ENCODE measurements around the gene MBNL2. TPM values are rescaled to one million over a fixed set of nuclear protein-coding genes. Genes with fewer than 3 reads are reported as not detected.
A peak's percentile ranks its signal among the peaks of the same experiment; 100 is the strongest.

The MBNL2 gene
- total RNA-seq, 1 donor from 2014 or later = 61.2 TPM

DNA sequence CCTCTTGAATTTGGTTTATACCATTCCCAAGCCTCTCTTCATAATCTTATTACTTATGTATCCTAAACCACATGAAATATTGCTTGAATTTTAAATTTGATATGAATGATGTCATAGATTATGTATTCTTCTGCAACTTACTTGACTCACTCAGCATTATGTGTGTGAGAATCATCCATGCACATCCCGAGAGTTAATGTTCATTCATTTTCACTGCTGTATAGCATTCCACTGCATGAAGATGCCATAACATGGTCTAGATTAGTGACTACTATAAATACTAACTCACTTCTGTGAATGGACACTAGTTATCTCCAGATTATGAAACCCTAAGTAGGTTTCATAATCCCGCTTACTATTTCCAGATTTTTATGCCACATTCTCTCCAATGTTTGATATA, 186.8 kb downstream of the MBNL2 start:
- no peak for DNase-seq (ENCODE audit: low read depth)

DNA sequence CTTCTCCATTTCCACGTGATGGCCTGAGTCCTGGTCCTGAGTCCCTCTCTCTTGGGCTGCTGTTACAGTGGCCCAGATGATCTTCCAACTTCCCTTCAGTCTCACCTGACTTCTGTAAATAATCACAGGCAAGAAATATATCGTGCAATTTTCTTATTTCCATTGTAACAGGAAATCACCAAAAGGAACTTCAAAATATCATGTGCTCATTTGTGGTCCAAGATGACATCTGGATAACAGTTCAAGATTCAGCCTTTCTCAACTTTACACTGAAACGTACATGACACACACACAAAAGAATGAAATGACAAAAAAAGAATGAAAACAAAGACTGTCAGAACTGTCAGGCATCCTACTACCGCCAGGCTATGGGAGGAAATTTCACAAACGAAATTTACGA, 189.9 kb downstream of the MBNL2 start:
- DNase-seq (ENCODE audit: low read depth) = no peak

DNA sequence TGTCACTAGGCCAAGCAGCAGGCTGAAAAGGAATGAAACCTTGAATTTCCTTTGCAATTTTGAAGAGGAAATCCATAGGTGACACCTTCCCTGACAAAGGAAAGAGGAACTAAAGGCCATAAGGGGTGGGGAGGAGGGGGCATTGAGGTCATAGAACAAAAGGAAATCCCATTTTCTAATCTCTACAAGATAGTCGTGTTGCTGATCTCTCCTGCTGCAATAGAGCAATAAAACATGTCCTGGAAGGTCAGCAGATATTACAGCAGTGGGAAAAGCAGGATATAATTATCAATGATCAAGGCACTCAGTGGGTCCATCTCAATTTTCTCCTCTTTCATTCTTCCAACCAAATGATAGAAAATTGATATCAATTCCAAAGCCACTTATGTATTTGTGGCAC, 191.6 kb downstream of the MBNL2 start:
- DNase-seq (ENCODE audit: low read depth) = no peak

DNA sequence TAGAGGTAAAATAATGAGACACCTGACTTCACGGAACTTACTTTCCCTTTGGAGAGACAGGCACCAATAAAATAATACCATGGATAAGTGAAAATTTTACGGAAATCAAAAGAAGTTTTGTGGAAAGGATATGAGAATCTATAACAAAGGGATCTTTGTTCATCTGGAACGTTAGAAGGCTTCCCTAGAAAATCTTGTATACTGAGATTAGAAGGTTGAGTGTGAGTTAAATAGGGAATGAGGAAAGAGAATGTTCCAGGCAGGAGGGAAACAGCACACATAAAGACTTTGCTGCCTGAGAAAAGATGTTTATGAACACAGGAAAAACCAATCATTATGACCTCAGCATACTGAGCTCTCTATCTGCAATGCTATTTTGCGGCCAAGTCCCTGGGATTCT, 192.3 kb downstream of the MBNL2 start:
- DNase-seq (ENCODE audit: low read depth) = no peak

DNA sequence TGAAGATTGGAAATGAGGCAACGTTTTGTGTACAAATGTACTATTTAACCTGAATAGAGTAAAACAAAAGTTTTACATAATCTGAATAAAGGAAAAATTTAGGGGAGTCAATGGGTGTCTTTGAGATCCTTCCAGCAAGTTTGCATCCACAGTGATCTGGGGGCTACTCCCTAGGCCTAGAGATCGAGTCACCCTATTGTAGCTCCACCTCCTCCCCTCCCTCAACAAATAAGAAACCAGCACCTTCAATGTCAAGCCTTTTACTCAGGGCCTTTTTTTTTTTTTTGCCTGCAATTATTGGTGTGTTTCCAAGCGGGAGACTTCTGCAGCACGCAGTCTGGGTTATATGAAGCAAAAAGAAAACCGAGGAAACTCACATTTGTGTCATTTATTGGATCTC, 195.6 kb downstream of the MBNL2 start:
- DNase-seq (ENCODE audit: low read depth) = no peak

DNA sequence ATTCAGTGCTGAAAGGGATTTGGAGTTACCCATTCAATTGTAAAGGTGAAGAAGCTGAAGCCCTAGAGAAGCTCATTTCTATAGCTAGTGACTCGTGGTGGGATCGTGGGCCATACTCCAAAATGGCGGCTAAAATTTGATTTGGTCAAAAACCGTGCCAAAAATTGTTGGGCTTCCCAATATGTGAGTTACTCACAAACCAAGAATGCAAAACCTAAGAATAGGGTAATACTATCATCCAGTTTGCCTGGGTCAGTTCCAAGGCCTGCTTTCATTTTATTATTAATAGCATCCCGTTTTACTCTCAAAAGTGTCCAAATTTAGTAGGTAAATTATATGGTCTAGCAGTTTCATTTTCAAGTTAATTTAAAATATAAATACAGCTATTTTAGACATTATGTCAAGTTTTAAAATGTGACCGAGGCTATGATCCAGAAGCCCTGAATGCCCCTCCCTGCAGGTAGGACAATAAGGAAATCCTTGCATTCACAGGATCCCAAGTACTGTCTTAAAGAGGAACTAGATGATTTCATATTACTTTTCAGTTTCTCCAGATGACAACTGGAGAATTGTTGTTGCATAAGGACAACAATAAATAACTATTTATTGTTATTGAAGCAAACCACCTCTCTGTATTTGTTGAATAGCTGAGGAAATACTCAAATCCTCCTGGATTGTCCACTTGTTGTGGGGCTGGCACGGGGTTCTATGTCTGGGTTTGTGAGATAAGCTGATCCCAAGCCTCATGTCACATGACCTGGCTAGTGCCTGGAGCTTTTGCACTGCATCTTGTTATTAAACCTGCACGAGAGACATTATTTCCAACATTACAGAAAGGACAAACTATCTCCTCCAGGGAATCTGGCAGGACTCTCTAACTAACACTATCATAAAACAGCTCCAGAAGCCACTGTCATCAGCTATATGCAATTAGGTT, 200.3 kb downstream of the MBNL2 start:
- peak; percentile 89 for DNase-seq (ENCODE audit: low read depth)

DNA sequence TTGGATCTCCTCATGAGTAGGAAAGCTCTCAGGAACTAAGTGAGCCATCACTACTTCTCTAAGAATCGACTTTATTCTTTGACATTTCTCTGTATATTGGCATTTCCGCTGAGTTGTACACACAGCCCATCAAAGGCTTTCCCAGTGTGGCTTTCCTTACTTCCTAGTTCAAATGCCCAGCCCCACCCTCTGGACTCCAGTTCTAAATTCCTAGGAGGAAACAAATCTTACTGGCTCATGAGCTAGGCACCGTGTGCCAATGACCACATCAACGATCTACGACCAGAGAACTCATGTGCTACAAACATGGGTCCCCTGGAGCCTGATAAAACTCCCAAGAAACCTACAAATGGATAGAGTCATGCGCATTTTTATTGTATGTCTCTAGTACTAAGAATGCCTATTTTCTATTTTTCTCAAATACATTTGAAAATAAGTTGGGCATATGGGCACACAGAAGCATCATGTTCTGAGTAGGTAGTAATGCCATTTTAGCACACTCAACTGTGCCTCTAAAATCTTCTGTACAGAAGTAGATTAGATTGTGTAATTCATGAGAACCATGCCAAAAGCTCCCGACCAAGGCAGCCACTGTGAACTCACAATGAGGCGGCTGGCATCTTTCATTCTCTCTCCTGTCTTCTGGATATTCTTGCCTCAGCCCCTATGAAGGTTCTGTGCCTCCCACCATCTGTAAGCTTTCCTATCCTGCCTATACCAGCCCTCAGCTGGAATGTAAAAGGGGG, 201.3 kb downstream of the MBNL2 start:
- no peak for DNase-seq (ENCODE audit: low read depth)

DNA sequence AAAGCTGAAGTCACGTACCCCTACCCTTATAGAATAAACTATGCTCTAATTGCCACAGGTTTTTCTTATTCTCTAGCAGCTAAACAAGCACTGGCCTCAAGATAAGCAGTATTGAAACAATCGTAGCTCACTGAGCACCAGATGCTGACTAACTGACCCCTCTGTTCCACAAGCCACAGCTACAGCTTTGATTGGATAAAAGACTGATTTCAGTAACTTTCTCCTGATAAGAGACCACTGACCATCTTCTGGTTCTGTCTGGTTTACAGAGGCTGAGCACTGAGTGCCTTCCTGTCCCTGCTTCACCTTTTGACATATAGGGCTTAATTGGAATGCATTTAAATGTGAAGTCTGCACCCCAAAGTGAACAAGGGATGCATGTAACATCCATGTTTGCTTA, 203.5 kb downstream of the MBNL2 start:
- no peak for DNase-seq (ENCODE audit: low read depth)

DNA sequence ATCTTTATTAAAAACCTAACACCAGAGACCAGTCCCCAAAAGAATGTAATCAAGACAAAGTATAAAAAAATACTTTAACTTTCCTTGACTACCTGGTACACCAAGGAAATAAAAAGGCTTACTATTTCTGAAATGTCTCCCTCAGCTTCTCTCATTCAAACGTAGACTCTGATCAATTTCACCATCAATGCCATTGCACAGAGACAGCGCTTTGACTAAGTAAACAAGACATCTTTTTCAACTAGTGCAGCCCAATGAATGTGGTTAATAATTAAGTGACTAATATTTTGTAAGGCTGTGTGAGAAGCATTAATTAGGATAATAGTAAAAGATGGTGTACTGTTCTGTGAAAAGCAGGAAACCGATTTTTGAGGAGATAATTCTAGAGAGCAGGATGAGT, 204.6 kb downstream of the MBNL2 start:
- no peak for DNase-seq (ENCODE audit: low read depth)

DNA sequence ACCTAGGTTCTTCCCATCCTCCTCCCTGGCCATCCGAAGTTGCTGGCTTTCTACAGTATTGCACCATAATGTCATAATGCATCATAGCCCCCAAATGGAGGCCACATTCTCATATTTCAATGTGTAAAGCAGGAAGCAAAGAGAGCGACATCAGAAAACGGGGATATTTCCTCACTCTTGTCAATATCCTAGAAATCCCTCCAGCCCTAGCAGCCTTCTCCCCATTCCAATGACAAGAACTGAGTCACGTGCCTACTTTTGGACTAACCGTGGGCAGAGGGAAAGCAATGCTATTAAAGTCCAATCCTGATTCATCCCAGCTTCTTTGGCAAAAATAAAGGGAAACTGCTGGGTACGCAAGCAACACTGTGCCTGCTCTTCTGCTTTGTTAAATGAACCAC, 207.5 kb downstream of the MBNL2 start:
- peak; percentile 64 for DNase-seq (ENCODE audit: low read depth)

DNA sequence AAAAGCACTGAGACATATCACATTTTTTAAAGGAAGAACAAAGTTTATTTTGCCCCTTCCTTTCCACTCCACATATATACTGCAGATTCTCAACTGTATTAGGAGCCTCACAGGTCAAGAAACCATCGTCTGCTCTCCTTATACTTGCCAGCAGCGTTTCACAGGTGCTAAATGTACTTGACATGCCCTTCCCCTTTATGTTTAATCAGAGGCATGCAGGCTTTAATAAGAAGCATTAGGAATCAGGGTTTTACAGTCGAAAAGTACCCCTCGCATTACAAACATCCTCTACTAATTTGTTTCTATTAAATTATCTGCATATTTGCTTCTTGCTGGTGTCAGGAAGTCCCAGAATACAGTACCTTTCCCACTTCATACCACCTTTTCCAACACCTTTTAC, 208.2 kb downstream of the MBNL2 start:
- no peak for DNase-seq (ENCODE audit: low read depth)

DNA sequence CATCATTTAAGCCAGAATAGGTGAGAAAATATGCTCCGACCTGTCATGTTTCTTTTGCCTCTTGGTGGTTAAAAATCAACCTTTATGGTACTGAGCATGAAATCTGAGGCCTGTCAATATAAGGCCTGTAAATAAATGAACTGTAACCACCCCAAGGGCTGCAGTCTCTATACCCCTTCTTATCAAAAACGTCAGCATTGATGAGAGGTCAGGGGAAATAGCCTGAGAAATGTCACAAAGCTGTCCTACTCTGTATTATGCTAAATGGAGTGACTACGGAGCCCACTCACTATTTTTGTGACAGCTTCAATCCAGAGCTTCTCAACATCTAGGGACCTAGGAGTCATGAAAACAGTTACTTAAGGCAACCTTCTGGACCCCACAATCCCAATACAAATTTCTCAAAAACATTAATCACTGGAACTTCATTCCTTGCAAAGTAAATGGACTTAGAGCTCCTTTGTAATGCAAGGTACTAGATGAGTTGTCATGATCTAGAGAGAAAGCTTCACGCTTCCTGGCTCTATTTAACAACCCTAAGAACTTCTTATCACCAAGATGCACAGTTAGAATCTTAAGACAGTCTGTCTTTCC, 209.1 kb downstream of the MBNL2 start:
- no peak for DNase-seq (ENCODE audit: low read depth)

DNA sequence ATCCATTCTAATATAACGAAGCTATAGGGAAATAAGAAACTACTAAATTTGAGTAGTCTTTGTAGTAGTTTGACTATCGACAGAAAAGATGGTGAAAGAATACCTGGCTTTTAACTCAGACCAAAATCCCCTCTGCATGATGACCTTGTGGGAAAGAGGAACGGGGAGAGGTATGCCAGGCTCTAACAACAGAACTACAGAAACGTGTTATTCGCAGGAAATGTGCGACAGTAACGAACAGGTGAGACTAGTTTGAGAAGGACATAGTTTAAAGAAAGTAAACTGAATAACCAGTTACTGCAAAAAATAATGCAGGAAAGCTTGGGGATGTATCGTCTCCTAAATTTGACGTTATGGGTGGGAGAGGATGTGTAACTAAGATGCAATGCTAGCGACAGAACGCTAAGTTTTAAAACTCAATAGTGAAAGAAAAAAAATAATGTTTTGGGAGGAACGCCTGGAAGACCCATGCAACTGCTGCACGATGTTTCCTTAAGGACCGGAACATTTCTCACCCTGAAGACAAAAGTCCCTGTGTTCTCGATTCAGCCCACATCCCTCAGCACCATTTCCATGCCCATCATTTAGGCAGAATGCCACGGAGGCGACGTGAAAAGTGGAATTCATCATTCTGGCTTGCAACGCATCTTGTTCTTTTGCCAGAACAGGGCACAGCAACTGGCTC, 210.2 kb downstream of the MBNL2 start:
- no peak for DNase-seq (ENCODE audit: low read depth)

DNA sequence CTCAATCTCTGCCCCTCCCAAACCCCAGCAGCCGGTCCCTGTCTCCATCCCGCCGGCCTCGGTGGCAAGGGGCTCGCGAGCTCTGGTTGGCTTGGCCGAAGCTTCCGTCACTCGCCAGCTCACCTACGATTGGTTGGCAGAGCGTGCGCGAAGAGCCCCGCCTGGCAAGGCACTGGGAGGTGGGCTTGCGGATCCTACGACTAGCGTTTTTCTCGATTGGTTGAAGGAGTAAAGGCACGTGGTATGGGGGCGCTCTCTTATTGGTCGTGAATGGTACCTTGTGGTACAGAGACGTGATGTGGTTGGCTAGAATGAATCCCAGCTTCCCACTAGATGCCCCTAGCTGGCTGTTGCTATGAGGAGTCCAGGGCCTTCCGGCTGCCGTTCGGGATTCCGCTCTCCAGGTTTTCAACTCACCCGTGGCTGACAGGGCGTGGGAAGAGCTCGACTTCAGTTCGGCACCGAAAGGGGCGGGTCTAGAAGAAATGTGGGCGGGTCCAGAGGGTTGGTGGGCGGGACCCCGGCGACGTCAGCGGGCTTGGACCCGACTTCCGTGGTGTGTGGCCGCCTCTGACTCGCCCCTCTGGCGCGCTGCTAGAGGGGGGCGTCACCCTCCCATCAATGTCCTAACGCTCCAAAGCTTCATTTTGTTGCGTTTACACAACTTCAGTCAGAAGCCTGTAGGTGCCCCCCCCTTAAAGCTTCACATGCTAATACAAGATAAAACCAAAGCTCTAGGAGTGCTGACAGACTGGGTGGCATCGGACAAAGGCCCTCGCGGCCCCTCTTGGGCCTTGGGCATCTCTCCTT, 211.0 kb downstream of the MBNL2 start:
- peak; percentile 100 for DNase-seq (ENCODE audit: low read depth)

DNA sequence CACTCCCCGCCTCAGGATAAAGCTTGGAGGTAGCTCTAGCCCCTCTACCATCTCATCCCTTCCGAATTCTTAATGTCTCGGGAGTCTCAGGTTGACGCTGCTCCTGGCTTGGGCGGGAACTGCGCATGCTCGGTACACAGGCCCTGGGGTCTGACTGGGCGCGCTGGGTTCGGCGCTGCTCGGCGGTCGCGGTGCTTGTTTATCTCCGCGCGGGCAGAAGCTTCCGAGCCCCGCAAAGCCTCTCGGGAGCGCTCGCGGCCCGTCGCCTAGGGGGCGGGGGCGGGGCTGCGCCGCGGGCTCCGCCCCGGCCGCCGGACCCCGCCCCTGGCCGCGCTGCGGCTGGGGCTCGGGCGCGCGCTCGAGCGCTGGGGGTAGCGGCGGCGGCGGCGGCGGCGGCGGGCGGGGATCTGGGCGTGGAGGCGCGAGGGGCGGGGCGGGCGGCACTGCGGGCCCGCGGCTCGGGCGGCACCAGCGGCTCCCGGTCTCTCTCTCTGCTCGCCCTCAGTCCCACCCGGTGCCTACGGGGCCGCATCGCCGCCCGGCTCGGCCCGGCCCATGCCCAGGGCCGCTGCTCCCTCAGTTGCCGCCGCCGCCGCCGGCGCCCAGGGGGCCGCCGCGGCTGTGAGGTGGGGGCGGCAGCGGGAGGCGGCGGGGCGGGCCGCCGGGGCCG, 211.7 kb downstream of the MBNL2 start, which contains the start of gene RAP2A:
Gene RAP2A, plus strand, starts transcription at position 443 of the 670 bp plus-strand sequence. CDS start 302 bp downstream, outside the sequence.
- peak; percentile 91 for DNase-seq (ENCODE audit: low read depth)

DNA sequence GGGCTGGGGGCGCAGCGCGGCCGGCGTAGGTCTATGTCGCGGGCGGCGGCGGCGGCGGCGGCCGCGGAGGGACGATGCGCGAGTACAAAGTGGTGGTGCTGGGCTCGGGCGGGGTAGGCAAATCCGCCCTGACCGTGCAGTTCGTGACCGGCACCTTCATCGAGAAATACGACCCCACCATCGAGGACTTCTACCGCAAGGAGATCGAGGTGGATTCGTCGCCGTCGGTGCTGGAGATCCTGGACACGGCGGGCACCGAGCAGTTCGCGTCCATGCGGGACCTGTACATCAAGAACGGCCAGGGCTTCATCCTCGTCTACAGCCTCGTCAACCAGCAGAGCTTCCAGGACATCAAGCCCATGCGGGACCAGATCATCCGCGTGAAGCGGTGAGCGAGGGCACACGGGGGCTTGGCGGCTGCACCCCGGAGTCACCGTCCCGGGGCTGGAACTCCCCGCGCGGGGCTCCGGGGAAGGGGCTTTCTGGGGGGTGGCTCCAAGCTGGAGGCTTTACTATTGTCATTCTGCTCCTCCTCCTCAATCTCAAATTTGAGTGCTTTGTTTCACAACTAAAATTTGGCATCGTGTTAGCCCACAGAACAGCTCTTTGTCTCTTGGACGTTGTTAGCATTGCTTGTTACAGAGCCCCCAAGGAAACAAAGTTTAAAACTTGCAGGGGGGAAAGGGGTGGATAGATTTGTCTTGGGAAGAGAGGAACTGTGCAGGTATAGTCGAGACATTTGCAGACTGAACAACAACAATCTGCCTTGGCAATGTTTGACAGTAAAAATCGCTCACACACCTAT, 212.5 kb downstream of the MBNL2 start:
- DNase-seq (ENCODE audit: low read depth) = peak; percentile 31

DNA sequence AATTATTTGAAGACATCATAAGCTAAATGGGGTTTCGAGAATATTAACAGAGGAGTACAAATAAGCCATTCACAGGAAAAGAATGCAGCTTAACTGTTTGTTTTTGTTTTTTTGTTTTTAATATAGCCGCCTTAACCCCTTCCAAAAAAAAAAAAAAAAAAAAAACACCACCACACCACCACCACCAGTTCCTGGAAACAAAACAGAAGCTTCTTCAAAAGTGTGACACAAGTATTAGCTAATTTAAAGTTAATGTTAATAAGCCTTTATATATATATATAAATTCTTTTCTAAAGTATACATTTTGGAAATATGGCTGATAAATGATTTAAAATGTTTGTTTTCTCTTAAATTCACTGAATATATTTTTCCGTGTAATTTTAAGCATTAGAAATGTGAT, 213.2 kb downstream of the MBNL2 start:
- no peak for DNase-seq (ENCODE audit: low read depth)

DNA sequence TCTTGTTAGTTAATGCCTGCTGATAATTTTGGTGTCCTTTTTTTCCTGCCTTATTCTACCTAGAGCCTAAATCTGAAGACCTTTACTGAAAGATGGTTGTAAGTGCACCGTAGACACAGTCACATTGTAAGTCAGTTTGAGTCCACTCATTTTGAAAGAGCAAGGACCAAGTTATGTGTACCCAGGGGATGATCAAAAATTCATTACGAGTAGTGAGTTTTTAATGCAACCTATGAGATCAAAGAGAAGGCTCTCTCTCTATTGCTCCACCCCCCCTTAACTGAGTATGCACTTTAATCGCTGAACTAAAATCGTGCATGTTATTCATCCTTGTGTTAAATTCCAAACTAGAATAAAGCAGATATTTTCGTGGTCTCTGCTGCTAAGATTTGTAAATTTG, 213.7 kb downstream of the MBNL2 start:
- DNase-seq (ENCODE audit: low read depth) = no peak

DNA sequence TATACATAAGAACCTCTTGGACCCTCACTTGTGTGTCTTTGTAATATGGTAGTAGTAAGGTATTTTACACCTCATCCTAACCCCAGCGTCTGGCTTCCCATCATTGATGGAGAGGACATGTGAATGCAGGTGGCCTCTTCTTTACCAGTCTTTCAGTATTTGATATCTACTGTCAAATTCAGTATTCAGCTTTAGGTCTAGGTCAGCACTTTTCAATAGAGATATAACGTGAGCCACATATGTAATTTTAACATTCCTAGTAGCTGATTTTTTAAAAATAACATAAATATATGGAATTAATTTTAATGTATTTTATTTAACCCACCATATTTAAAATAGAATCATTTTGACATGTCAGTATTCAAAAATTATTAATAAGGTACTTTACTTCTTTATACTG, 214.7 kb downstream of the MBNL2 start:
- no peak for DNase-seq (ENCODE audit: low read depth)
